Left ventricle myocardium inferior (tissue), 1 donor: ENCODE results near the gene MAN1B1. TPM values are rescaled to one million over a fixed set of nuclear protein-coding genes. Genes with fewer than 3 reads are reported as not detected.
"Not testable (repeated sequence)": the region's sequence is repeated elsewhere in the genome, so short reads cannot be mapped to it uniquely, and the experiment has no call there.

ENCODE experiments used
- DNase-seq: peaks from one replicate; pipeline ENCODE4 v3.0.0-alpha.2; 2020
- H3K27ac ChIP-seq: fragments of 200-600 bp; replicated peaks from 2 replicates; pipeline ENCODE4 v1.8.0; 2021
- H3K27me3 ChIP-seq: fragments of 200-600 bp; 2 replicates; pipeline ENCODE4 v1.8.0; 2021; ENCODE audit warnings: low read depth
- H3K36me3 ChIP-seq: fragments of 200-600 bp; 2 replicates; pipeline ENCODE4 v1.8.0; 2021
- H3K4me1 ChIP-seq: fragments of 200-600 bp; 2 replicates; pipeline ENCODE4 v1.8.0; 2021
- H3K4me3 ChIP-seq: fragments of 200-600 bp; 2 replicates; pipeline ENCODE4 v1.8.0; 2021; ENCODE audit warnings: mild to moderate bottlenecking, moderate library complexity
- H3K9me3 ChIP-seq: fragments of 200-600 bp; replicated peaks from 2 replicates; pipeline ENCODE4 v1.8.0; 2021
- CTCF ChIP-seq: fragments of 200-600 bp; IDR thresholded peaks from 2 replicates; pipeline ENCODE4 v1.8.0; 2021; ENCODE audit warnings: antibody characterized with exemption, mild to moderate bottlenecking, borderline replicate concordance
- intact Hi-C: fragments of 100-400 bp; cut with micrococcal nuclease; formaldehyde crosslinking; loops from one replicate; pipeline ENCODE4 v1.11.0; 2022
- total RNA-seq: library from RNA; stranded (reverse); fragmentation: NEBNext Ultra II Directional; extraction: Animal tissue kit (Norgen Biotek cat#: 25700); gene quantifications from one replicate; pipeline ENCODE4 v1.2.1, GENCODE V29; 2021
- donor health status: DM: no; HTN: yes; CAD: no; lungs with severe emphysema.

The MAN1B1 gene
- total RNA-seq, 1 donor from 2014 or later: 20.6 TPM

- Histone ChIP-seq H3K4me3 (peak overlapping the region; percentile 81), H3K36me3 (no peaks in the 10 kb centered on the region), H3K27me3 (peaks cover 18% of the 10 kb centered on the region), H3K27ac (peak overlapping the region; percentile 86), H3K4me1 (peaks cover 44% of the 10 kb centered on the region), H3K9me3 (peaks cover 9% of the 10 kb centered on the region)
- DNase-seq: no peak
- intact Hi-C loops: no loop called here
- no peak for TF ChIP-seq CTCF
These were observed 42.2 kb downstream of the MAN1B1 start for GRCh38 chr9:137128862-137129455.

DNA sequence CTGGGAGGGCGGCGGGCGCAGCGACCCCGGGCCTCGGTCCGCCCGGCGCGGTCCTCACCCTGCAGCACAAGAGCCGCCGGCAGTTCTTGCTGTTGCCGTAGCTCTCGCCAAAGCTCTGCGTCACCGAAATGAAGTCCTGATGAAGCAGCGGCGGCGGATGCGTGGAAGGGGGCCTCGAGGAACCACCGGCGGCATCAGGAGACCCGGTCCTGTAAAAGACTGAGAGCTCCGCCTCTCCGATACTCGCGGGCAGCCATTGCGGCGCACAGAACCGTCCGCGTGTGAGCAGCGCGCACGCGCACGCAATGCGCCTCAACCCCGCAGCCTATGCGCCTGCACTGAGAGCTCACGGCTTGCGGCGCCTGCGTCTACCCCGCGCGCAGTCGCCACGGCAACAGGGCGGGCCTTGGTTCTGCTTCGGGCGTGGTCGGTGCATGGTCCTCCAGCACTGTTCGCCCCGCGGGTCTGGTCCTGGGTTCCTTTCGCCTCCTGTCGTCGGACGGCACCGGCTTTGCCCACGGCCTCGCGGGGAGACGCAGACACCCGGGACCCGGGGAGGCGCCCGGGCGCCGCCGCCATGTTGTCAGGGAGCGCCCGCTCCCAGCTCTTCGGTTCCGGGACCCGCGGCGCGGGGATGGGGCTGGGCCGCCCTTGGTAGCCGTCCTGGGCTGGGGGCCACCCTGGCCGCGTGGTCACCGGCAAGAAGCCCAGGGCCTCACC lies 42.8 kb downstream of the MAN1B1 start:
- TF ChIP-seq CTCF: no peak
- DNase-seq: peak; percentile 90
- Histone ChIP-seq H3K36me3 (no peaks in the 10 kb centered on the region), H3K4me3 (peak overlapping the region; percentile 81), H3K27ac (peak overlapping the region; percentile 86), H3K4me1 (peaks cover 44% of the 10 kb centered on the region), H3K27me3 (peaks cover 24% of the 10 kb centered on the region), H3K9me3 (peaks cover 9% of the 10 kb centered on the region)
- intact Hi-C loops: no loop called here

- peak overlapping the region; percentile 81 for H3K4me3 ChIP-seq
- peaks cover 31% of the 10 kb centered on the region for H3K27me3 ChIP-seq
- H3K4me1 ChIP-seq: peaks cover 44% of the 10 kb centered on the region
- H3K36me3 ChIP-seq: no peaks in the 10 kb centered on the region
- DNase-seq: no peak
- no peak for TF ChIP-seq CTCF
- H3K27ac ChIP-seq: peak overlapping the region; percentile 86
- H3K9me3 ChIP-seq: peaks cover 9% of the 10 kb centered on the region
- intact Hi-C loops: no loop called here
These were observed 43.5 kb downstream of the MAN1B1 start for GRCh38 chr9:137130176-137130755.

DNA sequence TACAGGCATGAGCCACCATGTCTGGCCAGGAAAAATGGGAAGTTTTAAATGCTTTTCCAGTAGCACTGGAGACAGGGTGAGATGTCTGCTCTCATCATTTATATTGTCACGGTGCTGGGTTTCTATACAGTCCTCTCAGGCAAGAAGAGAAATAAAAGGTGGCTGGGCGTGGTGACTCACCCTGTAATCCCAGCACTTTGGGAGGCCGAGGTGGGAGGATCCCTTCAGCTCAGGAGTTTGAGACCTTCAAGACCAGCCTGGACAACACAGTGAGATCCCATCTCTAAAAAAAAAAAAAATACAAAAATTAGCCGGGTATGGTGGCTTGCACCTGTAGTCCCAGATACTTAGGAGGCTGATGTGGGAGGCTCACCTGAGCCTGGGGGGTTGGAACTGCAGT lies 47.4 kb downstream of the MAN1B1 start:
- intact Hi-C loops: no loop called here
- Histone ChIP-seq H3K9me3 (peaks cover 9% of the 10 kb centered on the region), H3K27ac (no peak overlapping the region), H3K4me1 (peaks cover 23% of the 10 kb centered on the region), H3K27me3 (peaks cover 70% of the 10 kb centered on the region), H3K4me3 (no peak overlapping the region), H3K36me3 (no peaks in the 10 kb centered on the region)
- DNase-seq: no peak
- no peak for TF ChIP-seq CTCF

DNA sequence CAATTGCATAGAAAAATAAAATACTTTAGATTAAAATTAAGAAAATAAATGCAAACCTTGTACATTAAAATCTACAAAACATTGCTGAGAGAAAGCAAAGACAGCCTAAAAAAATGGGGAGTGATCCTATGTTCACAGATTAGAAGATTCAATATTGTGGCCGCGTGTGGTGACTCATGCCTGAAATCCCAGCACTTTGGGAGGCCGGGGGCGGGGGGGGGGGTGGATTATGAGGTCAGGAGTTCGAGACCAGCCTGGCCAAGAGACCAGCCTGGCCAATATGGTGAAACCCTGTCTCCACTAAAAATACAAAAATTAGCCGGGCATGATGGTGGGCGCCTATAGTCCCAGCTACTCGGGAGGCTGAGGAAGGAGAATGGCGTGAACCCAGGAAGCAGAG lies 48.4 kb downstream of the MAN1B1 start:
- H3K9me3 ChIP-seq, H3K27ac ChIP-seq, DNase-seq, H3K36me3 ChIP-seq, H3K4me3 ChIP-seq, intact Hi-C loops: not testable (repeated sequence)
- peaks cover 14% of the 10 kb centered on the region for H3K4me1 ChIP-seq
- H3K27me3 ChIP-seq: peaks cover 80% of the 10 kb centered on the region
